SK-N-DZ (cell line): Measurements from ENCODE around the gene ANXA6.

Source experiments
- DNase-seq: peaks from one replicate; pipeline ENCODE4 v3.0.0-alpha.2; 2015; ENCODE audit warnings: low spot score

Gene ANXA6

DNA sequence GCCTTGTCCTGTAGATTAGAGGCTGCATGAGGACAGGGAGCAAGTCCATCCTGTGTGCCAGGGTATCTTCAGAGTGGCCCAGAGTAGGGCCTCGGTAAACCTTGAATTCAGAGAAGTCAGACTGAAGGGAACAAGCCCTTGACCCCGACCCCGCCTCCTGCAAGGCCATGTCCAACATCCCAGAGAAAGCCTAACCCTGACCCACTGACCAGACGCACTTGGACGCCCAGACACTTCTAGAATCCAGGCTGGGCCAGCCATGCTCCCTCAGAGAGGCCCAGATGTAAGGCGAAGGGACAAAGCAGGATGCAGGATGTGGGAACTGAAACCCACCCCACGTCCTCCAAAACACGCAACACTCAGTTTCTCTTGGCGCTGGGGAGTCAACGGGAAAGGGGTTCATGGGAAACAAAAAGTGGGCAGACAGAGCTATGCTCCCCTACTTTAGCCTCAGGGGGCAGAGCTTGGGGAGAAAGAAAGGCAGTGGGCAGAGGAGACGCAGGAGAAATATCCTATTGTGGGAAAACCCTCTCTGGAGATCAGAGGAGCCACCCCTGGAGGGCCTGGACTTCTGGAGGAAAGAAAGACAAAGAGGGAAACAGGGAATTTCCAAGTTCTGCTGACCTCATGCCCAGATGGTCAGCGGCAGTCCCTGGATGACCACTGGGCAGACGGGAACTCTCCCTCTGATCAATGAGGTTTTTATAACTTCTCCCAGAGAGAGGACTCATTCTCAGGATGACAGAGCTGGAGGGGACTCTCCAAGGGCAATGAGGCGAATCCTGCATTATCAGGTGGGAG is 89.7 kb downstream of the ANXA6 start:
- no peak for DNase-seq

DNA sequence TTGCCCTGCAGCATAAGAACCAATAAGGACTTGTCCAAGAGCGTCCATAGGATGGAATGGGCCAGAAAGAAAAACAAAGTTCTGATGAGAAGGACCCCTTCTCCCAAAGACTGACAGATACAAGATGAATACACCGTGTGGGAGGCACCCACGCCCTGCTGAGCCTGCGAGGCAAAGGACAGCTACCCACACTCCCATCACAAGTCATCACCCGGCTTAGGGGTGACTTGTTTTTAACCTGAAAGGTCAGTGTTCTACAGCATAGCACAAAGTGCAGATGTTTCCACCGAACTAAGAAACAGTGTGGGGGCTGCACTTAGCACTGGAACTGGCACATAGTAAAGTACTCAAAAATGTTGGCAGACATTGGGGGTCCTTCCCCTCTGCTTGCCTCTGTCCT is 90.7 kb downstream of the ANXA6 start:
- no peak for DNase-seq

DNA sequence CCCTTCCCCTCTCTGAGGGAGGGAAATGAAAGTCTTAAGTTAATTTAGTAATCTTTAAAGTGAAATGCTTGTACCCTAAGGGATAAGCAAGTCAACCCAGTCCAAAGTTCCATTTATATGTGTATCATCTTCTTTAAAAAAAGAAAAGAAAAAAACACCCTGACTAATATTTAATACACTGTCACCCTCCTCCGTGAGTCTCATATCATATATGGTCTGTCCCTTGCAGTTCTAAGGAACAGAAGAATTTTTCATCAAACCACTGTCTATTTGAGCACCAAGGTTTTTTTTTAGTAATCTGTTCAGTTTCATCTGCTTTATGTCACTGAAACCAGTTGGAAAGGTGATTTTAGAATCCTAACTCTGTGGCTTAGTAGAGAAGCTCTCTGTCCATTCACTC is 92.0 kb downstream of the ANXA6 start:
- DNase-seq: no peak

DNA sequence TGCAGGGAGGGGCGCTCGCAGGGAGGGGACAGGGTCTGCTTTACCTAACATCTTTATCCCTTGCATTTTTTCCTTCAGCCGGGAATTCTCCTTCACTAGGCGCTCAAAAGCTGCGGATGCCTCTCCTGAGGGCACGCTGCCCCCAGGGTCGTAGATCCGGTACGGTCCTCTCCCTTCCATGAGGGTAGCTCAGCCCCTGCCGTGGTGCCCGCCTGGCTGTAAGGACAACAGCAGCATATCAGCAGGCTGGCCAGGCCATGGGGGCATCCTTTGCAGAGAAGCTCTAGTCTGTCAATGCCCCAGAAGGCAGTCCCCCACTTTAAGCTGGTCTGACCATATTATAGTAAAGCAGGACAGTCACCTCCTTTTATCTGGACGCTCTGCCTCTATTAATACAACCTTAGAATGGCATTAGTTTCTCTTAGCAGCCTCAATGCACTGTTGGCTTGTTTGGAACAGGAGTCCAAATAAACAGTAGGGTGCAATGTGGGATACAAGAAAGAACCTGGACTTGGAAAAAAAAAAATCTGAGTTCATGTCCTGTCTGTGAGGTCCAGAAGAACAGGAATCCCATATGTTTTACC is 92.6 kb downstream of the ANXA6 start:
- DNase-seq: no peak

DNA sequence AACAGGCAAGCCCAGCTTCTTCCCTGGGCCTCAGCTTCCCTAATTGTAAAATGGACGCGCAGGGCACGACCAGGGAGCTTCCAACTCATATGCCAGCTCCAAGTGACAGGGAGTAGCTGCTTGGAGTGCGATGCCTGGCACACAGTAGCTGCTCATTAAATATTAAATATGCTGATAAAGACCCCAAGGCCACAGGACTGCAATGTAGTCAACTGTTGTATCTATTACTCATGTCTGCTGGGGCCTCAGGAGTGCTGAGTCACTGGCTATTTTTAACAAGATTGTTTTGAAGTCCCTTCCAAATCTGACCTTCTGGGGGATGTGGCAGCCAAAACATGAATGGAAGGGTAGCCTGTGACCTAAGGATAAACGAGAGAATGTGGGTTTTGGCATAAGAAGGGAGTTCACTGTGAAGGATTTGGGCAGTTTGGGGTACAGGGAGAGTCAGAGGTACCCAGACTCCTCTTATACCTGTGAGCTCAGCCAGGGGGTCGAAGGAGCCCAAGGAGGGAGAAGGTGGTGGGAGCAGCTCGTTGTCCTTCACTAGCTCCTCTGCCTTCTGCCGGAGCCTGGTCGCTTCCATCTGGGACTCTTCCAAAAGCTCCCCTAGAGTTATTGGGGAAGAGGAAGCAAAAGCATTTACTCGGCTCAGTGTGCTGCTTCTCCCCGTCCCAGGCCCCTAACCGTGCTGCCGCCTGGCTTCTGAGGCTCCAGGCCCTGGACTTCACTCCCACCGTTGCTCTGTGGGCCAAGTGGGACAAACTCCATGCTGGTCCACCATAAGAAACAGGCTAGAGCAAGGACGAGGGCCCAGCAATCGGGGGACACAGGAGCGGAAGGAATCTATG is 94.2 kb downstream of the ANXA6 start:
- no peak for DNase-seq

DNA sequence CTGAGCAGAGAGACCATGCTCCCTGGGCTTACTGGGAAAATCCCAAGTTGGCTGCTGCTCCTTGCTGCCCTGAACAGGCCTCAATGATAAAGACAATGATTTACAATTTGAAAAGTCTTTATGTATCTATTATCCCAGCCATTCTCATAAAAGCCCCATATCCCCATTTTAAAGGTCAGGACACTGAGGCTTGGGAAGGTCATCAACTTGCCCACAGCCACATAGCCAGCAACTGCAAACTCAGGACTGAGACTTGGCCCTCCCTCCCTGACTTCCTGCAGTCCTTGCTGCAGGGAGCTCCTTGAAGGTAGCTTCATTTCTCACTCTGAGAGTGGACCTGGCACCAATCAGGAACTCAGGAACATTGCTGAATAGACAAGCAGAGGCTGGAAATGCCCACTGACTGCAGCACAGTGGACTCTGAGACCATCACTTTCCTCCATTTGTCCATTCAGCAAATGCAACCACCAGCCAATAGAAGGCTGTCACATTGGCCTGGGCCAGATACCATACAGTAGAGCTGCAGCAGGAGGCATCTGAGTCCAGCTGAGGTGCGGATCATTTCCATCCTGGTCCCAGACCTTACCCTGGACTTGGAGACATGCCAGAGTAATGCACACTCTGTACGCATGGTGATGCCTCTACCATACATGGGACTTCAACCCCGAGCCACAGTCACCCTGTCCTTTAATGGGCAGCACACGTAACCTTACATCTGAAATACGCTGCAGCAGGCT is 95.0 kb downstream of the ANXA6 start:
- DNase-seq: no peak

DNA sequence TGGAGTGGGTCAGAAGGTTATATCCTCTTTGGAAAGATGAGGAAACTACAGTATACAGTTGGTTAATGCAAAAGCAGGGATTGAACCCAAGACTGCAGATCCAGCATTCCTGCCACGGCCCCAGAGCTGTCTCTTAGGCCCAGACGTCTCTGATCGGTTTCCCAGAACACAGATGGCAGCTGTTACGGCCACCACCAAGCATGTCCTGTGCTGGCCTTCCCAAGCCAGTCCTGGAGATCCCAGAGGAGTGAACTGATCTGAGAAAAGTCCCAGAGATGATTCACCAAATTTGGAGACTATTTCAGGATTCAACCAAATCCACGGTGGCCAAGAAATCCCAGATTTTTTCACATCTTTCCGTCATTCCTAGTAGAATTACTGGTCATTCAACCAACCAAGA is 96.8 kb downstream of the ANXA6 start:
- no peak for DNase-seq

DNA sequence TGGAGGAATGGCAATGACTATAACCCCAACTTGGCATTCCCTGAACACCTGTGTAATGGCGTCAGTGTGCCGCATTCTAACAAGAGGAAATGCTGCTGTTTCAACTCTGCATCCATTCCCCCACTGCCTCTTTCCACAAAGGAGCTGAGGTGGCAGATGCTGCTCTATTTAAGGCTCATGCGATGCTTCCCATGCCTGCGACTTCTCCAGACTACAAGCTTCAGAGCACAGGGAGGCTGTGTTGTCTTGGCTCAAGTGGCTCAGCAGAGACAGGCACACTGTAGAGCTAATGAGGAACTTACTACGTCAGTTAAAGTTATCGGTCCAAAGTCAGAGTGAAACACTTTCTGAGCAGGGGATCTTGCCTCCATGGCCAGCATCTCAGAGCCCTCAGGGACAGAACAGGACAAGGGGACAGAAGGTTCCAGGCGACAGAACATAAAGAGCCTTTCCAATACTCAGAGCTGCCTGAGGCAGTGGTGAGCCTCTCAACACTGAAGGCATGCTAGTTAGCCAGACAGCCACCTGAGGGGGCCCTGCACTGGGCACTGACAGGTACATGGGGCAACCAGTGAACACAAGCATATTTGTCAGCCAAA is 98.6 kb downstream of the ANXA6 start:
- DNase-seq: no peak

DNA sequence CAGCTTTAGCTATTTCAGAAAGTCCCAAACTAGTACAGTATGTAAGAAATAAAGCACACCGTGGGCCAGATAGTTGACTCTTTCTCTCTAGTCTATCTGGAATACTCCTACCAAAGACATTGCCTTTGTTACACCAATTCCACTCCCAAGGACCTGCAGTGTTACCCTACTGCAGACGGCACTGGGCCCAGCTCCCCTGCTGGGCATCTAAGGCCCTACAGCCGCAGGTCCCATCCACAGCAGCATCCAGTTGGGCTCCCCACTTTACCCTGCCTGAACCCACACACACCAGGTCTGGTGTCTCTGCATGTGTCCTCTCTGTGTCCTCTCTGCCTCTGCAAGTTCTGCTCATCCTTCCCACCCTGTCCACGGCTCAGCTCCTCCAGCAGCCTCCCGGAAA is 99.3 kb downstream of the ANXA6 start:
- no peak for DNase-seq

DNA sequence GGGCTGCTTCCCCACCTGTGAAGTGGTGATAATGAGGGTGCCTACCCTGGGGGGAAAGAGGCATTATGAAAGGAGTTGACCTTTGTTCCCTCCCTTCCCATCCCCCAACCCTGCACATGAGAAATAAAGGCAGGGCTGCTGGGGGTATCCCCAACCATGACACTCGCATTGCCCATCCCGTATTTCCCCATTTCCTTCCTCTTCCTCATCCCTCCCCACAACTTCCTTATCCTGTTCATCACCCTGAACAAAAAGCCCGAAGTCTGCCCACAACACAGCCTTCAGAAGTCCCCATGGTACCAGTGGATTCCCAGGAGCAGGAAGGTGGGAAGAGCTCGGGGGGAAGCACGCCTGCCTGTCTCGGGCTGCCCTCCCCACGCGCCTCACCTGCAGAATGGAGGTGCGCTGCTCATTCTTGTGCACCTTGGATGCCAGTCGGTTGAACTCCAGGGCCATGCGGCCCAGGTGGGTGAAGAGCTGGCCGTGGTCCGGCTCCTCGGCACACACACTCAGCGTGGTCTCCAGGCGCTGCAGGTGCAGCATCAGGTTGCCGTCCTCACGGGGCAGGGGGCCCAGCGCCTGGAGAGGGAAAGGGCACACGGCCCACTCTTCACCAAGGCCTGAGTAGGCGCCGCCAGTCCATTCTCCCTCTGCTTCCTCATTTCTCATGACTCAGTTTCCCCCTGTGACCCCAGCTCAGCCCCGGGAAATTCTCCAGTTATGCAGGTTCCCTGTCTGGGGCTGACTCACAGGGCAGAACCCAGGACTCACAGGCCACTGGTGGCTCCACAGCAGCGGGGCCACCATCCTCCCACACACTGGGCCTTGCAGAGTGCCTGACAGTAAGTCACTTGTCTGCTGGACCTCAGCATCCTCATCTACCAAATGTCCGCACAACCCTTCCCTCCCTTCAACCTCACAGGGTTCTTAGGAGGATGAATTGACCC is 100.9 kb downstream of the ANXA6 start:
- no peak for DNase-seq

DNA sequence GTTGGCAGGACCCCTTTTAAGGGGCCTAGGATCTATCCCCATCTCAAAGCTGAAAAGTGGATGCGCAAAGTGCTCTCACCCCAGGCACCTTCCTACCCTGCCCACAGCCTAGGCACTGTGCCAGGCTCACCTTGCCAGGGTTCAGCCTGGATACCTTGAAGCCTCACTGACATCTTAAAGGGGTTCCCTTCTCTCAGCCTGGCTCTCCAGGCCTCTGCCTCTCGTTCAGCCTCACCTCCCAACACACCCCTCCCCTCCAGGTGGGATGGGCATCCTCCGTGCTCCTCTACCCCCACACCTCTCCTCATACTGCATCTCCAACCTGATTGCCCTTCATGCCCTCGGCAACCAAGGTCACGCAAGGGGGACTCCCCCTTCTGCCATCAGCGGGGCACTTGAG is 102.2 kb downstream of the ANXA6 start:
- DNase-seq: no peak

DNA sequence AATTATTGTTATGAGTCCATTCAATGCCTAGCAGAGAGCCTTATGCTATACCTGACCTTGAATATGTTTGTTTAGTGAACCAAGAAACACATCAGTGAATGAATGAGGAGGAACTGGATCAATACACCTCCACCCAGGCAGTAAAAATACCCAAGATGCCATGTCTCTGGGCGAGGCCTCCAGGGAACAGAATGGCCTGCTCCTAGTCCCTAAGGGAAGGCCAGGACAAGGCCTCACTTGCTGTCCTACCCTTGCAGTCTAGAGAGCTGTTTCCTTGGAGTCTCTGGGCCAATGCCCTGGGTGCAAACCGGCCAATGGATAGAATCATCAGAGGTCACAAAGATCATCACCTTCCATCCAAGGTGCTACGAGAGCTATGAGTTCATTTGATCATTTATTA is 102.9 kb downstream of the ANXA6 start:
- no peak for DNase-seq

DNA sequence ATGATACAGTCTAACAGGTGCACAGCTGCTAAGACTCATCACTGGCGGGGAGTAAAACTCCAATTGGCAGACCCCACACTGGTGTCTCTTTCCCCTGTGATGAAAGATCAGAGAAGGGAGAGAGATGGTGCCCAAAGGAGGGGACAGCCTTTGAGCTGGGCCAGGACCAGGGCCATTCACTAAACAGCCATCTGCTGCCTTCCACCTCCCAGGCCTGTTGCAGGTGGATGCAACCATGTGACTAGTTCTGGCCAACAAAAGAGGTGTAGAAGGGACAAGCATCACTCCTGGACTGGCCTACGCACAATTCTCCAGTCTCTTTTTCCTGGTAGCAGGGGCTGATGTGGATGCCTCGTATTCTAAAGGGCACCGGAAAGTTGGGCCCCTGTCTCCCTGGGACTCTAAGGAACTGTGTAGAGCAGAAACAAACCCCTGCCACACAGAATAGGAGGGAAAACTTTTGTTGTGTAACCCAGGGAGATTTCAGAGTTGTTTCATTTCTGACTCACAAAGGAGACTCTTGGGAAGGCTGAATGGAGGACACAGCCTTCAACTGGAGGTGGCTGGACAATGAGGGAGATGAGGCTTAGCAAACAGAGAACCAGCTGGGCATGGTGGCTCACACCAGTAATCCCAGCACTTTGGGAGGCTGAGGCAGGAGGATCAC is 103.7 kb downstream of the ANXA6 start:
- no peak for DNase-seq

DNA sequence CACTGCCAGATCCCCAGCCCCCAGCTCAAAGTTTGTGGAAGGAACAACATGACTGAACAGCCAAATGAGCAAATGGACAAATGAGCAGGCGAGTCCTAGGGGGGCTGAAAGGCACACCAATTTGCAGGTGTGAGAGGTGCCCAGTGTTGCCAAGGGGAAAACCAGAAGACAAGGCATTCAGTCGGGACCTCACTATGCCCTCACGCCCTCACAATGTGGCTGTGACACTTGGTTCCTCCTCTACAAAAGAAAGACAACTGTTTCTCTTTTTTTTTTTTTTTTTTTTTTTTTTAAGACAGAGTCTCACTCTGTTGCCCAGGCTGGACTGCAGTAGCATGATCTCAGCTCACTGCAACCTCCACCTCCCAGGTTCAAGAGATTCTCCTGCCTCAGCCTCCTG is 104.7 kb downstream of the ANXA6 start:
- no peak for DNase-seq

DNA sequence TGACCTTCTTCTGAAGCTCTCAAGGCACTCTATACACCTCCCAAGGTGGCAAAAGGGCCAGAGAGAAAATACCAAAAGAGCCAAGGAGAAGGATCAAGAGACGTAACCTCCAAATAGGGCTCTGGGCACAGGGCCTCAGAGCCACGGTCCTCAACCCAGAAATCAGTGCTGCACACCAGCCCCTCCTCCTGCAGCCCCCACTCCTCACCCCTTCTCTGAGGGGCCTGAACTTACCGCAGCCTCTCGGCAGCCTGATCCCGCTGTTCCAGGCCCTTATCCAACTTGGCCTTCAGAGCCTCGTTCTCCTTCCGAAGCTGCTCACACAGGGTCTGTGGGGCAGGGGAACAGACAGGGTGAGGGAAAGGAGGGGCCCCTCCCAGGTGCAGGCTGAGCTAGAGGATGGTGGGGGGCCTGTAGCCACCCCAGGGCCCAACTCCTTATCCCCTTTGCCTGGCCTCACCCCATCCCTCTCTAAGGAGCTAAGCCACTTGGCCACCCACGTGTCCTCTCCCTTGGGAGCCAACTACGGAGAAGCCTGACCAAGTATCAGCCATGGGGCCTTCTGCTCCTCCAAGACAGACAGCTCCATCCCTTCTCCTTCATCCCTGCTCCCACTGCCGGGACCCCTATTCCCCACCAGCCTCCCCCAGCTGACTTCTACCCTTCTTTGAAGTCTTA is 105.5 kb downstream of the ANXA6 start:
- DNase-seq: no peak

DNA sequence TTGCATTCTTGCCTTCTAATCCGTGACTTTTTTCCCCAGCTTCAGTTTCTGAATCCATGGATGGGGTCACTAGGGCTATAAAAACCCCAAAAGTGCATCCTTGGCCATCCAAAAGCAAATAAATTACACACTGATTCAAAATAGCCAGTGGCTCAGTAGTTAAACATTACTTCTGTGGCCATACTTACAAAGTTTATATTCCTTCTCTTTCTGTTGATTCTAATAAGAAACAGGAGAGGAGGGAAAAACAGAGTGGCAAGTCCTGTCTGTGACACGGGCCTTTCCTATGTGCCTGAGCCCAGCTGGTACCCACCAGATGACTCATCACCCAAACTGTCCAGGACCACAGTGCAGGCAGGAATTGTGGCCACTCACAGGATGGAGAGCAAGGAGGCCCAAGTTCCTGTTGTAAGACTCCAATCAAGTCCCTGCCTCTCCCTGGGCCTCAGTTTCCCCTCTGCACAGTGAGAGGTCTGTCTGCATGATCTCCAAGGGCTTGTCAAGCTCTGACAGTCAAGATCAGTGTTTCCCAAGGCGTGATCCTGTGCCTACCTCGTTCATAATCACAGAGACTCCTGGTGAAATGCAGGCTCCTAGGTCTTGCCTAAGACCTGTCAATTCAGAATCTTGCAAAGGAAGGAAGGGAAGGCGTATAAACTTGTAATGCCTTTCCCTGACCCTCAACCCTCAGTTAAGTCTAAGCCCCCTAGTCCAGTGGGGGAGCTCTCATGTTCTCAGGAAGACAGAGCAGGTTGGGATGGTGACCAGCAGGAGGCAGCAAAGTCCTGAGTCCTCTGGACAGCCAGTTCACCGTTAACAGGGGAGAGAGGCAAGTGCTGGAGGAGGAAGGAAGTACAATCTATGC is 106.3 kb downstream of the ANXA6 start:
- peak; percentile 66 for DNase-seq
